ENCODE results near the gene STX8. TPM values are rescaled to one million over a fixed set of nuclear protein-coding genes. Genes with fewer than 3 reads are reported as not detected.
A peak's percentile ranks its signal among the peaks of the same experiment; 100 is the strongest.

Gene STX8
- total and polyA plus RNA-seq, 7 donors, result 34.0 to 70.6 (median 50.5) TPM

DNA sequence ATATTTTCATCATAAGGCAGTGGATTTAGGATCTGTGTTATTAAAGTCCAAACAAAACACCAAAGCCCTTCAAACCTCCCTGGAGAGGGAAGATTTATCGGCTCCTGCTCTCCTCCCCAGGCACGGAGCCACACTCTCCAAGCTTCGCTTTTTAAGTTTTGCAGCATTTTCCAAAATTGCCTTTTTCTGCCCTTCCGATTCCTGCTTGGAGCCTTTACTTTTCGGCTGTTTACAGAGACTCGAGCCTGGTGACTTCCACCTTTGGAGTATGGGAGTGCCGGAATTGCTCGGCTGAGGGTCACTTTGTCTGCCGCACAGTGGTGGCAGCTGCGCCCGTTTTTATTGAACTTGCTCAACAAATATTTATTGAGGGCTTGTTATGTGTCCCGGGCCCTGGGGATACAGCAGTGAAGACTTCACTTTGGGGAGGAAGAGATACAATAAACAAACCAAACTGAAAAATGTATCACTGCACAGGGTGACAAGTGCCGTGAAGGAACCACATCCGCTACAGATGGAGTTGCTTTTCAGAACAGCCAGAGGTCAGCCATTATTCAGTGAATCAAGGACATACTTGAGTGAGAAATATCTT lies 368.8 kb downstream of the STX8 start:
- peaks cover 0 to 2% (median 0%) of the 10 kb centered on the region in 3 donors for H3K27me3 ChIP-seq (ENCODE audit: insufficient read depth in 3 of 3, low read length in 2 of 3)
- H3K27ac ChIP-seq, result no peak overlapping the region
- ATAC-seq (no peak), DNase-seq (no peak)
- 23 to 51% (median 29%) methylated on average over 14 of the region's 14 CpGs for WGBS, 3 donors
- no peaks in the 10 kb centered on the region for H3K36me3 ChIP-seq (ENCODE audit: insufficient read depth in 1 of 2, low read depth in 1 of 2)
- no peaks in the 10 kb centered on the region for H3K9me3 ChIP-seq
- H3K4me3 ChIP-seq, result no peak overlapping the region
- intact Hi-C loops (cut with DNase I), result loop anchor here in 1 of 2 donors (10.0 kb wide), 1 partner anchor 62 kb away; no protein-coding TSS in a partner anchor
- no peaks in the 10 kb centered on the region for H3K4me1 ChIP-seq
- TF ChIP-seq, protein P1, sequence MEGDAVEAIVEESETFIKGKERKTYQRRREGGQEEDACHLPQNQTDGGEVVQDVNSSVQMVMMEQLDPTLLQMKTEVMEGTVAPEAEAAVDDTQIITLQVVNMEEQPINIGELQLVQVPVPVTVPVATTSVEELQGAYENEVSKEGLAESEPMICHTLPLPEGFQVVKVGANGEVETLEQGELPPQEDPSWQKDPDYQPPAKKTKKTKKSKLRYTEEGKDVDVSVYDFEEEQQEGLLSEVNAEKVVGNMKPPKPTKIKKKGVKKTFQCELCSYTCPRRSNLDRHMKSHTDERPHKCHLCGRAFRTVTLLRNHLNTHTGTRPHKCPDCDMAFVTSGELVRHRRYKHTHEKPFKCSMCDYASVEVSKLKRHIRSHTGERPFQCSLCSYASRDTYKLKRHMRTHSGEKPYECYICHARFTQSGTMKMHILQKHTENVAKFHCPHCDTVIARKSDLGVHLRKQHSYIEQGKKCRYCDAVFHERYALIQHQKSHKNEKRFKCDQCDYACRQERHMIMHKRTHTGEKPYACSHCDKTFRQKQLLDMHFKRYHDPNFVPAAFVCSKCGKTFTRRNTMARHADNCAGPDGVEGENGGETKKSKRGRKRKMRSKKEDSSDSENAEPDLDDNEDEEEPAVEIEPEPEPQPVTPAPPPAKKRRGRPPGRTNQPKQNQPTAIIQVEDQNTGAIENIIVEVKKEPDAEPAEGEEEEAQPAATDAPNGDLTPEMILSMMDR (IDR thresholded peaks at IDR 0.05), result no peak

DNA sequence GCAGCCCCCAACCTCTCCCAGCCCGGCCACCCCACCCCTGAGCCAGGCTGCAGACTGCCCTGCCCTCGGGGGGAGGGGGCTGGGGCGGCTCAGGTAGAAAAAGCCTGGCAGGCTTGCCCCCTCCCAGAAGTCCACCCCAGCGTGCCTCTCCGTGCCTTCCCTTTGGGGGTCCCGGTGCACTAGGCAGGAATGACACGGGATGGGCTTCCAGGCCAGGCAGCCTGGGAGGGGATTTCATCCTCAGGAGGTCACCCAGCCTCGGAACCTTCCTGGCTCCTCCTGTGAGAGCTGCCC lies 369.3 kb downstream of the STX8 start:
- peak in 1 of 4 donors; percentile 23 for ATAC-seq
- WGBS, 3 donors, result 21 to 53% (median 26%) methylated on average over 7 to 8 of the region's 8 CpGs
- Histone ChIP-seq H3K27me3 (ENCODE audit: insufficient read depth in 3 of 3, low read length in 2 of 3) (peaks cover 0 to 2% (median 0%) of the 10 kb centered on the region in 3 donors), H3K36me3 (ENCODE audit: insufficient read depth in 1 of 2, low read depth in 1 of 2) (no peaks in the 10 kb centered on the region), H3K27ac (no peak overlapping the region), H3K4me3 (no peak overlapping the region), H3K4me1 (no peaks in the 10 kb centered on the region), H3K9me3 (no peaks in the 10 kb centered on the region)
- intact Hi-C loops (cut with DNase I), result loop anchor here in 1 of 2 donors (10.0 kb wide), 1 partner anchor 62 kb away; no protein-coding TSS in a partner anchor
- no peak for DNase-seq
- TF ChIP-seq, protein P1 (IDR thresholded peaks at IDR 0.05), result no peak

DNA sequence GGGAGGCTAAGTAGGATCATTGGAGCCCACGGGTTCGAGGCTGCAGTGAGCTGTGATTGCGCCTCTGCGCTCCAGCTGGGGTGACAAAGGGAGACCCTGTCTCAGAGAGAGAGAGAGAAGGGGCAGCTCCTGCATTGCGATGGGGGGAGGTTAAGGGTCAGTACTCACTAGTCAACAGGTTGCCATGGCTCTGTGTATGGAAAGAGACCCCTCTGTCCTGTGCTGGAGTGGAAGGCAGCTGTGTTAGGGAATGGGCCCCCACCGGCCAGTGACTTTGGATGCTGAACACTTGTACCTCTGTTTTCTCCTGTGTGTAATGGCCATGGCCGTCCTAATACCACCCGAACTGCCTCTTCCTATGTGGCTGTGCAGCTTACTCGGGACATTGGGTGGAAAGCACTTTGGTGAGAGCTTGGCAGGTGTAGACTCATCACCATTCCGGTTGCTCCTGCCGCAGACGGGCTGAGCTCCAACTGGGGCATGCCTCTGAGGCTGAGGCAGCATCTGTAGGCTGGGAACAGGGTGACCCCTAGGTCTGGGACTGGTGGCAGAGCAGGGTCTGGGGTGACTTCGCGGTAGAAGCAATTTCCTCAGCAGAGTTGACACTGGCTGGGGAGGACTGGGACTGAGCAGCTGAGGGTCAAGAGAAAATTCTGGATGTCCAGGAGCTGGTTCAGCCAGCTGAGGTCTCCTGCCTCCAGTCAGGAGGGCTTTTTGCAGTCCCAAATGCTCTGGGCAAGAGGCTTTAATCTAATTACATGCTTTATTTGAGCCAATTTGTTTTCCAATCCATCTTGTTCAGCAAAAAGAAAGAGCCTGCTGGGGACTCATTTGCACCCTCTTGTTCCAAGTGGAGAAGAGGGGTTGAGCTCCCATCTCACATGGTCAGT lies 369.9 kb downstream of the STX8 start:
- H3K4me1 ChIP-seq, result peaks cover 4% of the 10 kb centered on the region
- no peak for DNase-seq
- TF ChIP-seq, protein P1 (IDR thresholded peaks at IDR 0.05), result no peak
- H3K27me3 ChIP-seq (ENCODE audit: insufficient read depth in 3 of 3, low read length in 2 of 3), result peaks cover 0 to 2% (median 0%) of the 10 kb centered on the region in 3 donors
- no peak overlapping the region for H3K4me3 ChIP-seq
- no peak overlapping the region for H3K27ac ChIP-seq
- ATAC-seq, result peak in 1 of 4 donors; percentile 33
- 51 to 67% (median 65%) methylated on average over 14 of the region's 14 CpGs for WGBS, 3 donors
- no peaks in the 10 kb centered on the region for H3K36me3 ChIP-seq (ENCODE audit: insufficient read depth in 1 of 2, low read depth in 1 of 2)
- intact Hi-C loops (cut with DNase I), result loop anchor here in 1 of 2 donors (10.0 kb wide), 1 partner anchor 61 kb away; no protein-coding TSS in a partner anchor
- no peaks in the 10 kb centered on the region for H3K9me3 ChIP-seq

DNA sequence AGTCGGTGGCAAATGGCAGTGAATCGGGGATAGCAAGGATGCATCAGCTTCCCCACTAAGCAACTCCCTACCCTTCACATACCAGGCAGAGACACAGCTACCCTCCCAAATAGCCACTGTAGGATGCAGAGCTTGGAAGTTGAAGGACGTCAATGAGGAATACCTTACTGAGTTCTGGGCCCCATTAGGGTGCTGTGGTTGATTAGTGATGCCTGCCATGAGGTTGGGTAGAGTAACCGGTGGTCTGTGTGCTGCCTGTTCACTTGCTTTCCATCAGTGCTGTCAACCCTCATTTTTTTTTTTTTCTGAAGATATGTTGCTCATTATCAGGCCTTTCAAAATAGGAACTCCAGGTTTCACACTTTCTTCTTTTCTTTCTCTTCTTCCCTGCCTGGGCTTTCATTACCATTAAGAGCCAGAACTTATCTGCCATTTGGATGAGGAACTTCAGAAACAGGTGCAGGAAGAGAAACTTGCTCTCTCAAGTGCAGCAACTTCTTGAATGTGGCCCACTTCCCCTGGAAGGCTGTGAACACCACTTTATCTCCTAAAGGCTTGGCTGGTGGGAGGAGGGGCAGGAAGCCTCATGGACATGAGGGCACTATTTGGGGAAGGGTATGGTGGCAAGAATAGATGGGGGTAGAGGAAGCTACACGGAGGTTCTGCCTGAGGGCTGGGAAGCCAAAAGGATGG lies 370.8 kb downstream of the STX8 start:
- 80 to 89% (median 81%) methylated on average over 5 of the region's 5 CpGs for WGBS, 3 donors
- intact Hi-C loops (cut with DNase I), result loop anchor here in 1 of 2 donors (10.0 kb wide), 1 partner anchor 60 kb away; no protein-coding TSS in a partner anchor

More for the DNA sequence above, 370.8 kb downstream of the STX8 start:
- Histone ChIP-seq H3K27ac (no peak overlapping the region), H3K36me3 (ENCODE audit: insufficient read depth in 1 of 2, low read depth in 1 of 2) (no peaks in the 10 kb centered on the region), H3K4me1 (peaks cover 14% of the 10 kb centered on the region), H3K4me3 (no peak overlapping the region), H3K27me3 (ENCODE audit: insufficient read depth in 3 of 3, low read length in 2 of 3) (peaks cover 0 to 2% (median 0%) of the 10 kb centered on the region in 3 donors), H3K9me3 (no peaks in the 10 kb centered on the region)
- no peak for ATAC-seq
- TF ChIP-seq, protein P1 (IDR thresholded peaks at IDR 0.05), result no peak
- DNase-seq, result no peak
